Activated T-cell treated with anti-CD3 and anti-CD28 coated beads for 1 hour (primary cell): ENCODE measurements around the gene CDK5RAP2.
"Not testable (repeated sequence)": the region's sequence is repeated elsewhere in the genome, so short reads cannot be mapped to it uniquely, and the experiment has no call there.

Experiments
- DNase-seq: peaks from one replicate; pipeline ENCODE4 v3.0.0-alpha.2; 2020; ENCODE audit warnings: low read depth

CDK5RAP2 gene

DNA sequence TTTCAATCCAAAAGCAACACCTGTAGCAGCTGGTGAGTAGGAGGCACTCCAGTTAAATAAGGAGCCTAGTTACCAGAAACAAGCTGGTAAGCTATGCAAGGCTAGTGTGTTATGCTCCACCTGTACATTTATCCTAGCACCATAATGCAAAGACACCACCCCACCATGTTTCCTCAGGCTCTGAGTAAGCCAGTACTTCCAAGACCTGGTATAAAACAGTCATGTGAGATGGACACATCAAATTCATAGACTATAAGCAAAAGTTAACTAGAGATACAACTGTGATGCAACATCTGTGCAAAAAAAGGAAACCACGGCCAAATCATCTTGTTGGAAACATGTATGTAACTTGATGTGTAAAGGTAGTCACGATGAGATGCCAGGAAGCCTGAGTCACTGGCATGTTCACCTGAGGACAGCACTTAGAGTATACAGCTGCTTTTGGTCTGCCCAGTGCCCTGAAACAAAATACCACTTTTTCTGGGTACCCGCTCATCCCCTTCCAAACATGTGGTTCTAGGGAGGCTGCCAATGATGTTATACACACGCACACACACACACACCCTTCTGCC lies 66.1 kb downstream of the CDK5RAP2 start:
- DNase-seq = no peak

DNA sequence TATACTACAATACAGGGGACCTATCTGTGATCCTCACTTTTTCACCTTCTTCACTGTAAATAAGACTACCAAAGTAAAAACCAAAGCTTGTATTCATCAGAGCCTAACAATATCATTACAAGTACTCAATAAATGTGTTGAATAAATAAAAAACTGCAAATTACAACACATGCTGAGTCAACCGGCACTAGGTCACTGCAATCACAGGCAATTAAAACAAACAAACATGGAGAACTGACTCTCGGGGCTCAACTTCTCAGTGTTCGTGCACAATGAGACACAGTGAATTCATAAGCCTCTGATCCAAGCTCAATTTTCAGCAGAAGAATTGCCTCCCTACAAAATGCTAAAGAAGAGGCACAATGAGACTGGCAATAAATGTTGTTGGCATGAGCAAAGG lies 69.2 kb downstream of the CDK5RAP2 start:
- DNase-seq = no peak

DNA sequence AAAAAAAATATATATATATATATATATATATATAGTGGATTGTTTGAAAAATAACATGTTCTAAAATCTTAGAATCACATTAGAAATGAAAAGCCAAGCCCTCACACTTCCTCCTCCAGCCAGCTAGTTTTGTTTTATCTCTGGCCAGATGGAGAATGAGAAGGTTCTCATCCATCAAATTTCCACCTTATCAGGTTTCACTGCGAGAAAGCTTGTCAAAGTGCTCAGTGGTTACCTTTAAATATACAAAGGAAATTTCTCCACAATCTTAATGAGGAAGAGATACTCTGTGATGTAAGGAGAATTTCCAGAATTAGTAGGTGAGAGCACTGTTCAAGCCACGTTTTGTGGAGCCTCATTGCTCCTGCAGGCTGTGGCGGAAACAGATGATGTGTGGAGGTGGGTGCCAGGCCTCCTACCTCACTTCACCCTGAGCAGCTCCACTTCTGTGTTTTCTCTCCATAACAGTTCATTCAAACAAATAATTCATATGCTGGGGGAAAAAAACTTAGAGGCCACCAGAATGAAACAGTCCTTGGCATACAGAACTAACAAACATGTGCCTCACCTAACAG lies 71.9 kb downstream of the CDK5RAP2 start:
- no peak for DNase-seq

DNA sequence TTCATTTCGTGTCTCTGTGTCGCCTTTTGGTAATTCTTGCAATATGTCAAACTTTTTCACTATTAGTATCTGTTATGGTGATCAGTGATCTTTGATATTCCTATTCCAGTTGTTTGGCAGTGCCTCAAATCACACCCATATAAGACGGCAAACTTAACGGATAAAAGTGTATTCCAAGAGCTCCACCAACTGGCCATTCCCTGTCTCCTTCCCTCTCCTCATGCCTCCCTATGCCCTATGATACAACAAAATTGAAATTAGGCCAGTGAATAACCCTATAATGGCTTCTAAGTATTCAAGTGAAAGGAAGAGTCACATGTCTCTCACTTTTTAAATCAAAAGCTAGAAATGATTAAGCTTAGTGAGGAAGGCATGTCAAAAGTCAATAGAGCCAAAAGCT lies 74.8 kb downstream of the CDK5RAP2 start:
- DNase-seq = no peak

DNA sequence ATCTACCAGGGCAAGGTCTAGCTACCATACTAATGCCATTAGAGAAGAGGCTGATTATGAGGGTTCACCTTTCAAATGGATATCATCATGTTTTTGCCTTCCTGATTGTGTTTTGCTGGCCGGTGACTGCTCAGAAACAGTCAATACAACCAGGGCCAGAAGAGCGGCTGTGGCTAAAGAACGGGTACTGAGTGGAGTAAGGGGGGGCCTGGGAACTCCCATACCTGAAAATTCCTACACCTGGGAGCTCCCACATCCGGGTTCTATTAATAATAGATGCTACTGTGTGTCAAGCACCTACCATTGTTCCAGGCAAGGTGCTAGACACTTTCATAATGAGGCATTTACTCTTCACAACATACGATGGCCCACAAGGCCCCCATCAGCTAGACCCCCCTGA lies 79.2 kb downstream of the CDK5RAP2 start:
- DNase-seq = no peak

DNA sequence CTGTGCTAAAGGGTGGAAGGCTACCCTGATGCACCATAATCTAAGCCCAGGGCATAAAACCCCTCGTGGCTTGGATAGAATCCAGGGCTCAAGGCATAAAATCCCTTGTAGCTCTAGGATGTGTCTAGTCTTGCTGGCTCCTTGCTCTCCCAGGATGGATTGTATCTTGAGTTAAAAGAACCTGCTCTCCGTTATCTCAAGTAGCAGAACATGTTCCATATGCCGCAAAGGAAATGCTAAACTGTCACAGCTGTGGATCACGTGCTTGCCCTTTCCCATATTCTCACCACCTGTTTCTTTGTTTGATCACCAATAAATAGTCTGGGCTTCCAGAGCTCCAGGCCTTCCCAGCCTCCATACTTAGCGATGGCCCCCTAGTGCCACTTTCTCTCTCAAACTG lies 82.1 kb downstream of the CDK5RAP2 start:
- DNase-seq = not testable (repeated sequence)

DNA sequence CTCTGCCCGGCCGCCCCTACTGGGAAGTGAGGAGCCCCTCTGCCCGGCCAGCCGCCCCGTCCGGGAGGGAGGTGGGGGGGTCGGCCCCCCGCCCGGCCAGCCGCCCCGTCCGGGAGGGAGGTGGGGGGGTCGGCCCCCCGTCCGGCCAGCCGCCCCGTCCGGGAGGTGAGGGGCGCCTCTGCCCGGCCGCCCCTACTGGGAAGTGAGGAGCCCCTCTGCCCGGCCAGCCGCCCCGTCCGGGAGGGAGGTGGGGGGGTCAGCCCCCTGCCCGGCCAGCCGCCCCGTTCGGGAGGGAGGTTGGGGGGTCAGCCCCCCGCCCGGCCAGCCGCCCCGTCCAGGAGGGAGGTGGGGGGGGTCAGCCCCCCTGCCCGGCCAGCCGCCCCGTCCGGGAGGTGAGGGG lies 83.5 kb downstream of the CDK5RAP2 start:
- DNase-seq = not testable (repeated sequence)

DNA sequence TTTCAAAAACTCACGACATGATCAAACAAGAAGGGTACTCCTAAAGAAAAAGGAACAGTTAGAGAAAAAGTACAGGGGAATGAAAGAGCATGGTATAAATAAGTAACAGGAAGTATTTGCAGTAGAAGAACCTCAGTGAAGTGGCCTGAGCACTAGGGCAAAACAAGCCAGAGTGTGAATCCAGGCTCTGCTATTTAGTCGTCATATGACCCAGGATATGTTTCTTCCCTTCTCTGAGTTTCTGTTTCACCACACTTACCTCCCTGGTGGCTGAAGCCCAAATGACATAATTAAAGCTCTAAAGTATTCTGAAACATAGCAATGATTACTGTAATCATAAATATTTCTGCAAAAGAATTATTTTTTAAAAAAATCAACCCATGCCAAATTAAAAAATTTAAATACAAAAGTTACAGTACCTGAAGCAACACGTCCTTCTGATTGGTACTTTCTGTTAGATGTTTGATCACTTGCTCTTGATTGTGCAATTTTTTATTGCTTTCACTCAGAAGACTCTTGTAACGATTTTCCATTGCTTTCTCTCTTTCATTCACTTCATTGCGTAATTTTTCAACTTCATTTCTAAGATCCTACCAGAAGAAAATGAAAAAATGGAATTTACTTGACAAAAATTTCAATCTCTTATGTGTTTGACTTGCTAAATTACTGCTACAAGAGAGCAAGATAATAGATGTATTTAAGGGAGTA lies 88.9 kb downstream of the CDK5RAP2 start:
- no peak for DNase-seq

DNA sequence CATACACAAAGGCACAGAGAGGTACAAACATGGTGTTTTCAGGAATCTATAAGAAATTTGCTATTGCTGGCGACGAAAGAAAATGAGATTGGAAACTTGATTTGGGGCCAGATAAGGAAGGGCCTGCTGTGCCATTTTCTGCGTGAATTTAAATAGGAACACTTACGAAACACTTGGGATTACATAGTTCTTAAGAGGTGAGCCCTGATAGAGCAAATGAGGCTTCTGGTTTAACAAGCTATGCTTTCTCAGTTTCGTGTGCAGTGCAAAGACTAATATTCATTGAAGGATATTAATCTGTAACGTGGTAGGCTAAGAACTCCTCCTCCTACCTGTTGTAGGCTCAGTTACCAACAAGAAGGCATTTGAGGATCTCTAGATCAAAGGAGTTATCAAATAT lies 93.1 kb downstream of the CDK5RAP2 start:
- no peak for DNase-seq

DNA sequence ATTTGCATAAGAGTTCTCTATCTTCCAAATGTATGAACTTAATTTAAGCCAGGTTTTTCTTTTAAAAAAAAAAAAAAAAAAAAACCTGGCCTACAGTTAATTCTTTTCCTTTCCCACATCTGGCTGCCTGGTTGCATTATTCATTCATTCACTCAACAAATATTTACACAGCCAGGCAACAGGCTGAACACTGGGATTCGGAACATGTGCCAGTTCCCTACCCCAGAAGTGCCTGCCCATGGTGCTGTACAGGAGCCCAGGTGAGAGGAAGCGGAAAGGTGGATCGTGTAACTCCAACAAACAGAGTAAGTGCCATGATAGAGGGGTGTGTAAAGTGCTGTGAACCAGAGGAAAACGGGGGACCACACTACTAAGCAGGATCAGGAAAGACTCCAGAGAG lies 93.6 kb downstream of the CDK5RAP2 start:
- no peak for DNase-seq

DNA sequence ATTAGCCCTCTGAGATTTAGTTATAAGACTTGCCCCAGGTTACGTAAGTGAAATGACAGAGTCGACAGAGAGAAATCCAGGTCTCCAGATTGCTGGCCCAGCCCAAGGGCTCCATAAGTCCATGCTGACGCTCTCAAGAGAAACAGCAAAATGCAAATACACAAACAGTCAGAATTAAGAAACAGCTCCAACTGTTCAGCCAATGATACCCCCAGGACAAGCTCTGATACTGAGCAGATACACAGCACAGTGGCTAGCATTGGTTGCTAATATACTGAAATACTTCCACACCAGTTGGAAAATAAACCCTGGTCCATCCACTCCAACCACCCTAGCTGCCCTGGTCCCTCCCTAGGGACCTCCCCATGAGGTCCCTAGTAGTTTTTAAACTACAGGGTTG lies 94.2 kb downstream of the CDK5RAP2 start:
- DNase-seq = no peak

DNA sequence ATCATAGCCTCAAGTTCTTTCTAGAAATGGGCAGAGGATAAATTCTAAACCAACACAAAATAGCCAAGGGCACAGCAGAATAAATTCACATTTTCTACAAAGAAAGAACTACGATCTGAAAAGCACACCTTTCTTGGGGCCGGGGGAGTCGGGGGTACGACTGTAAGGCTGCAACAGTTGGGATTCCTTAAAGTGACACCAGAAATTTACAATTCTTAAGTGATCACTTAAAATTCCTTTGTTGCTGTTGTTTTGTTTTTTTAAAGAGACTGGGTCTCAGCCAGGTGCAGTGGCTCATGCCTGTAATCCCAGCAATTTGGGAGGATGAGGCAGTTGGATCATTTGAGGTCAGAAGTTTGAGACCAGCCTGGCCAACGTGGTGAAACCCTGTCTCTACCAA lies 95.8 kb downstream of the CDK5RAP2 start:
- DNase-seq = no peak

DNA sequence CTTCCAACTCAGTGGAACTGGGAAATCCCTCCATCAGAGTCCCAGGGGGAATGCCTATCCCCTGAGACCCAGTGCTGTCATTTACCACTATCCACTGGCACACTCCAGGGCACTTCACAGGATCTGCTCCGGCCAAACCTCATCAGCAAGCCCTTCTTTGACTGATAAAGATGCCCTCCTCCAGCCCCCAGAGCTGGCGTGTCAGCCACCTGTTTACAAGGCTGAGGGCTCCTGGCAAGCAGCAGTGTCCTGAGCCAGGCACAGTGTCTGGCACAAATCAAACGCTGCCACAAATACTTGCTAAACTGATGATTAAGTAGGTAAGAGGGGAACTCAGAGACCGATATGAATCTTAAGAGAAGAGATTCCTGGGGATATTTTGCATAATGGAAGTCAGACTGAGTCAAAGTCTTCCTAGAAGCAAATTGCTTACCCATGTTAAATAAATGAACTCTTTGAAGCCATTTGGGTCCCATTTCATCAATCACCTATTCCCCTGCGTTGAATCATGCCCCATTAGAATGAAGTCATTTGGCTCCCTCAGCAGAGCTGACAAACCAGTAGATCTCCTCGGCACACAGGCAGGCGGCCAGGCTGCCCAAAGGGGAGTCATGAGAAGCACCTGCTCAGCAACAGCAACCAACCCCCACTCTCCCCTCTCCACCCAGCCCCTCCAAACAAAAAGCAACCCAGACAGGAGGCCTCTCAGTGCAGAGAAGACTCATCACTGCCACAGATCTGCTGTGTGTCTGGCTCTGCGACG lies 97.4 kb downstream of the CDK5RAP2 start:
- no peak for DNase-seq

DNA sequence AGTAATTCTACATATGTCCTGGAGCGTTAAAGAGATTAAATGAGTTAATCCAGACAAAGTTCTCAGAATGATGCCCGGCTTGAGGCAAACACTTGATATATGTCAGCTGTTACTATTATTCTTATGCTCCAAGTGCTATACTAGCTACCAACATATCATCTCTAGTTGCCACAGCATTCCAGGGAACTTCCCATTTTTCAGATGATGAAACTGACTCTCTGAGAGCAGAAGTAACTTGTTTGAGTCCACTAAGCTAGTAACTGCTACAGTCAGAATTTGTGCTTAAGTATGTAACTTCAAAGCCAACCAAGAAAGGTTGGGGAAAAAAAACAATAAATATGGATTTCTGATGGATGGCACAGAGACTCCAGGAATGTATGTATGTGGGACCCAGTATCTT lies 98.1 kb downstream of the CDK5RAP2 start:
- DNase-seq = no peak

DNA sequence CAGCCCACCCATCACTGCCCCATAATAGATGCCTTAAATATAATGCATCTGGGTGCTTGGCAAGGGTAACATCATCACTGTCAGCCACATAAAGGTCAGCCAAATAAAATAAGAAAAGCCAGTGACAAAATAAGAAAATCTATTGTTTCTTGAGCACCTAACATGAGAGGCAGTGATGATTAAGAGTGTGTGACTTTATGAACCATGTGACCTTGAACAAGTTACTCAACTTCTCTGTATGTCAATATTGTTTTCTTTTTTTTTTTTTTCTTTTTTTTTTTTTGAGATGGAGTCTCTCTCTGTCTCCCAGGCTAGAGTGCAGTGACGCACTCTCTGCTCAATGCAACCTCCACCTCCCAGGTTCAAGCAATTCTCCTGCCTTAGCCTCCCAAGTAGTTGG lies 98.7 kb downstream of the CDK5RAP2 start:
- DNase-seq = no peak

DNA sequence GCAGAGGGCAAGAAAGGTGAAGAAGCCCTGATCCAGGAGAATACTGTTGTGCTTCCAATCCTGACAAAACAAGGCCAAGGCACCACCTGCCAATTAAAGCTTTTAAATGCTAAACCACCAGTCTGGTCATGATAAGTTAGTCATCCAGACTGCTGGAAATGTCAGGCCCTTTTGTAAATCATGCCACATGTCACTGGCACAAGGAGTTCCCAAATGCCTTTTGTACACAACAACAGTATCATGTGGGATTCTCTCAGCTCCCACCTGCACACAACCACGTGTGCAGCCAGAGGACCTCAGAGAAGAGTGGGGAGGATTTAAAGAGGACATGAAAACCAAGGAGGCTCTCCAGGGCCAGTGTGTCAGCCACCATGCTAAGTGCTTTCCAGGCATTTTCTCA lies 99.3 kb downstream of the CDK5RAP2 start:
- DNase-seq = no peak

DNA sequence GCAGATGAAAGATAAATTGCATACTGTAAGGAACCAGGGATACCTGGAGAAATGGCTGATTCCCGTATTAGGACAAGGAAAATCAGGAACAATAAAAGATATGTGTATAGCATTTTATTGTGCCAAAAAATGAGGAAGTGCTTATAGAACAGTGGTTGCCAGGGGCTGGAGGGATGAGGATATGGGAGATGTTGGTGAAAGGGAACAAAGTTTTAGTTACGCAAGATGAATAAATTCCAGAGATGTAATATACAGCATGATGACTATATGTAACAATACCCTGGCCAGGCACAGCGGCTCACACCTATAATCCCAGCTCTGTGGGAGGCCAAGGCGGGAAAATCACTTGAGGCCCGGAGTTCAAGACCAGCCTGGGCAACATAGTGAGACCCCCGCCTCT lies 101.8 kb downstream of the CDK5RAP2 start:
- no peak for DNase-seq

DNA sequence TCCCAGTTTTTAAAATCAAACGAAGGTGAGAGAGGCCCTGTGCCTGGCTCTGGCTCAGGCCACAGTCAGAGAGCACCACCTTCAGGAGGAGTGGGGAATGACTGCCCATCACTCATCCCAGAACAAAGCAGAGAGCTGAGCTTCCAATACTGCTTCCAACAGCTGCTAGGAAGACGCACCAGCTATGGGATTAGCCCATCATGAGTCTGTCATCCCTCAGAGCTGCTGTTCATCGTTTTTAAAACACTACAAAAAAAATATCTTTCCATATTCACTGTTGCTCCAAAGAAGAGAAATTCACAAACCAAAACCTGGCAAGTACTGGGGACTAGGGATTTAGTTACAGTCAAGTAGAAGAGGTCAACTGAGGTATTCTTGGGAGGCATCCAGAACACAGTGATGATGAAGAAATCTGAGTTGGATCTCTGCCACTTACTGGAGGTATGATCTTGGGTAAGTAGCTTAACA lies 102.4 kb downstream of the CDK5RAP2 start:
- no peak for DNase-seq

DNA sequence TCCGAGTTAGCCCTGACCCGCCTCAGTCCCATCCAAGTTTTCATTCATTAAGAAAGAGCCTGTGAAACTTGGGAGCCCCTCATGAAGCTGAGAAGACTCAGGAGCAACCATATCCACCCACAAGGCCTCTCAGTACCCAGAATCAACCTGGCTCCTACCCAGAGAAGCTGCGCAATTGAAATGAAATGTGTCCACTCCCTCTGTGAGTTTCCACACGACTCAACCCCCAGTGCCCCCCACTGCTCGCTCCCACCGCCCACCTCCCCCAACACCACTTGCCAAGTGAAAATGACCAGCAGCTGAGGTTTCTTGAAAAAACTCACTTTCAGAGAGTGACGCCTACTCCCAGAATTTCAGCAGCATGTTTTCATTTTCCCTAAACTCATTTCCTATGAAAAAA lies 104.6 kb downstream of the CDK5RAP2 start:
- DNase-seq = no peak

DNA sequence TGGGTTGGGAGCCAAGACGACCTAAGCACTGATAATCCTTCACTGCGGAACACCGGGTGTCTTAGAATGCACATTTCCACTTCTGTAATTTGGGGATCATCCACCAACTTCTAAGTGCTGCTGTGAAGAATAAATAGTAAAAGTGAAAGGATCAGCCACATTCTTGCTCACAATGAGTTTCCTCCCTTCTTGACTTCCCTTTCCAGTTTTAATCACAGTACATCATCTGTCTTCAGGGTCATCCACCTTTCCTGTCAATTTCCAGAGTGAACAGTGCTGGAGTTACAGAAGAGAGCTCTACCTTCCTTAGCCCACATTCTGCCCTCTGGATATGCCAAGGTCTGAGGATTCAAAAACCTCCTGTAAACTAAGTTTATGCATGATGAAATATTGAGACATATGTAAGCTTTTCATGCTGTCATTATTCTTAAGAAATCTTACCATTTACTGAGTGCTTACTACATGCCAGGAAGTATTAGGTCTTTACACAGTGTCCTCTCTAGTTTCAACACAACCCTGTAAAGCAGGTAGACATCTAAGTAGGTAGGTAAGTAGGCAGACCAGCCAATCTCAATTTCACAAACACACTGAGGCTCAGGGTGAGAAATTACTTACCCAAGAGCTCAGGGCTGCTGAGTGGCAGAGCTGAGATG lies 105.2 kb downstream of the CDK5RAP2 start:
- no peak for DNase-seq

DNA sequence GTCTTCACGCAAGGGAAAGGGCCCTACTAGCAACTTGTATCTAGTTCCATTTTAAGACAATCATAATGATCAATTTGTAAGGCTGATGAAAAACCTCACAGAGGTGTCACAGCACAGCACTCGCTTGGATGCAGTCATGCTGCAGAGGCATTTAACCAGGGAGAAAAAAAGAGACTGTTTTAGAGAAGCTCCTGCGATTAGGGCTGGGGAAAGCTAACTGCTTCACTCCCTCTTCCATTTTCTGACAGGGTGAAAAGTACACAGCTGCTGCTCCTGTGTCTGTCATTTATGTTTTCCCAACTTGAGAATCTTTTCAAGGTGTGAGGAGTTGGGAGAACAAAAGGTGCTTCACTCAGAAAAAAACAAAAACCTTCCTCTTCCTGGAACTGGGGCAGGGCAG lies 106.4 kb downstream of the CDK5RAP2 start:
- DNase-seq = no peak

DNA sequence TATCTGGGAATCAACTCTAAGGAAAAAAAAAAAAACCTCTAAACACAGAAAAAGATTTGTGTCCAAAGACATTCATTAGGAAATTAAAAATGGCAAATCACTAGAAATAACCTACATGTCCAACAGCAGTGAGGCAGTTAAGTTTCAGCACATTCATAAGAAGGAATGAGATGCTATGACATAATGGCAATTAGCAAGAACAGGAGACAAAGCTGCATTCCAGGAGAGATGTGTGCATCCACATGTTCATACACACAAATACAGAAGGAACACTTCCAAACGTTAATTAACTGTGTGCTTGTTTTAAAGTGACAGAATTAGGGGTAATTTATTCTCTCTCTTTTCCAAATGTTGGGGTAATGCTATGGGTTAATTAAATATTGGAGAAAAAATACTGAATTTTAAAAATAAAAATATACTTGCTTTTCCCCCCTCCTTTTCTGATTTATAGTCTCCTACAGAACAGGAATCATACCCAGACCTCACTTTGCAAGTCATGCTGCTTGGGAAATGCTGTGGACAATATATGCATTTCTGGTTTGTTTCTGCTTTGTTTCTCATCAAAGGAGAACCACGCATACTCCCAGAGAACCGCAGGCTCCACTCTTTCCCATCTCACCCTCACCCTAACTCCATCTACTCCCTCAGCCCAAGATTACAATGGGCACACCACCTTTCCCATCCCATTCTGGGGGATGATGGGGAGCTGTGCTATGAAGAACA lies 114.1 kb downstream of the CDK5RAP2 start:
- no peak for DNase-seq
